CD14-positive monocyte (primary cell): ENCODE data around the gene MRS2. TPM values are rescaled to one million over a fixed set of nuclear protein-coding genes. Genes with fewer than 3 reads are reported as not detected.
A peak's percentile ranks its signal among the peaks of the same experiment; 100 is the strongest.

ENCODE experiments used
- DNase-seq, 3 donors: peaks; one replicate each; pipeline ENCODE4 v3.0.0-alpha.2; 2011 to 2022
- H2AFZ ChIP-seq: 2 replicates; pipeline ENCODE4 v1.6.0; 2012; ENCODE audit warnings: mild to moderate bottlenecking, low read depth, low read length, inconsistent platforms; ENCODE audit not compliant: insufficient read depth, poor library complexity, severe bottlenecking
- H3K27ac ChIP-seq, 2 donors: 1 replicate in 1 of 2; 2 replicates in 1 of 2; pipeline ENCODE4 v1.5.1; 2012 to 2013; ENCODE audit warnings: low read length in 2 of 2, control low read depth in 1 of 2, inconsistent platforms in 1 of 2, low read depth in 1 of 2, mild to moderate bottlenecking in 1 of 2
- H3K27me3 ChIP-seq, 2 donors: one replicate each; pipeline versions ENCODE4 v1.6.0 to v1.6.1; 2011 to 2013; ENCODE audit warnings: low read length in 2 of 2; ENCODE audit not compliant: control insufficient read depth in 2 of 2, insufficient read depth in 2 of 2
- H3K36me3 ChIP-seq, 2 donors: replicated peaks in 1 of 2; 1 replicate in 1 of 2; 2 replicates in 1 of 2; pipeline versions ENCODE4 v1.5.1 to v1.6.1; 2012 to 2013; ENCODE audit warnings: low read length in 2 of 2, control low read depth in 1 of 2, inconsistent platforms in 1 of 2, mild to moderate bottlenecking in 1 of 2; ENCODE audit not compliant: insufficient read depth in 2 of 2, control insufficient read depth in 1 of 2
- H3K4me1 ChIP-seq, 2 donors: 1 replicate in 1 of 2; 2 replicates in 1 of 2; pipeline versions ENCODE4 v1.5.1 to v1.6.1; 2012 to 2013; ENCODE audit warnings: low read length in 2 of 2, control low read depth in 1 of 2, inconsistent platforms in 1 of 2, mild to moderate bottlenecking in 1 of 2, moderate library complexity in 1 of 2; ENCODE audit not compliant: insufficient read depth in 2 of 2, control insufficient read depth in 1 of 2
- H3K4me2 ChIP-seq: replicated peaks from 2 replicates; pipeline ENCODE3; 2012; ENCODE audit warnings: low read length, moderate library complexity, mild to moderate bottlenecking; ENCODE audit not compliant: poor library complexity, severe bottlenecking; ENCODE audit errors: extremely low read depth
- H3K4me3 ChIP-seq, 3 experiments: fragments of 200-600 bp in 1 of 3; sonication (generic) in 1 of 3; replicated peaks in 1 of 3; 1 replicate in 2 of 3; 2 replicates in 1 of 3; pipeline ENCODE4 v1.5.1; 2011 to 2013; ENCODE audit warnings: low read length in 3 of 3, mild to moderate bottlenecking in 3 of 3, control low read depth in 2 of 3, low read depth in 2 of 3, inconsistent platforms in 1 of 3, moderate library complexity in 1 of 3
- H3K79me2 ChIP-seq: 2 replicates; pipeline ENCODE4 v1.6.0; 2012; ENCODE audit warnings: mild to moderate bottlenecking, control low read depth, inconsistent platforms, low read length, moderate library complexity; ENCODE audit not compliant: insufficient read depth
- H3K9ac ChIP-seq: 2 replicates; pipeline ENCODE4 v1.6.0; 2017; ENCODE audit warnings: low read length, mild to moderate bottlenecking; ENCODE audit not compliant: insufficient read depth, poor library complexity, severe bottlenecking
- H3K9me3 ChIP-seq, 2 donors: replicated peaks in 1 of 2; 1 replicate in 1 of 2; 2 replicates in 1 of 2; pipeline versions ENCODE4 v1.5.1 to v1.6.1; 2012 to 2013; ENCODE audit warnings: low read length in 2 of 2, control low read depth in 1 of 2; ENCODE audit not compliant: control insufficient read depth in 1 of 2, insufficient read depth in 1 of 2
- H4K20me1 ChIP-seq: 2 replicates; pipeline ENCODE4 v1.6.0; 2012; ENCODE audit warnings: mild to moderate bottlenecking, low read length, control low read depth, moderate library complexity; ENCODE audit not compliant: insufficient read depth
- H3K27ac Mint-ChIP-seq, 7 donors: one replicate each; pipeline ENCODE4 v1.8.0; 2020; ENCODE audit warnings: mild to moderate bottlenecking in 7 of 7, mixed read lengths in 7 of 7, moderate library complexity in 6 of 7, inconsistent platforms in 2 of 7
- H3K27me3 Mint-ChIP-seq, 3 donors: one replicate each; pipeline ENCODE4 v1.8.0; 2021 to 2022; ENCODE audit warnings: low read depth in 3 of 3, mild to moderate bottlenecking in 3 of 3, mixed read lengths in 3 of 3, moderate library complexity in 3 of 3, inconsistent platforms in 1 of 3
- H3K36me3 Mint-ChIP-seq, 2 donors: one replicate each; pipeline ENCODE4 v1.8.0; 2020; ENCODE audit warnings: mixed read lengths in 2 of 2, inconsistent platforms in 1 of 2, mild to moderate bottlenecking in 1 of 2
- H3K4me1 Mint-ChIP-seq: one replicate; pipeline ENCODE4 v1.8.0; 2020; ENCODE audit warnings: mild to moderate bottlenecking, mixed read lengths
- H3K4me3 Mint-ChIP-seq, 2 donors: one replicate each; pipeline ENCODE4 v1.8.0; 2020; ENCODE audit warnings: mild to moderate bottlenecking in 2 of 2, mixed read lengths in 2 of 2, moderate library complexity in 1 of 2
- H3K9me3 Mint-ChIP-seq, 7 donors: one replicate each; pipeline ENCODE4 v1.8.0; 2020 to 2022; ENCODE audit warnings: mixed read lengths in 7 of 7, mild to moderate bottlenecking in 6 of 7, moderate library complexity in 6 of 7, inconsistent platforms in 2 of 7
- CTCF ChIP-seq: fragments of 200-600 bp; IDR thresholded peaks from one replicate; pipeline ENCODE4 v1.8.0; 2022; ENCODE audit warnings: antibody characterized with exemption, mild to moderate bottlenecking
- WGBS: methylation state at CpG from one replicate; pipeline ENCODE4 v1.1.5; 2013; ENCODE audit warnings: missing lambda C conversion rate; ENCODE audit not compliant: insufficient coverage; 5-methylcytosine and 5-hydroxymethylcytosine counted together
- intact Hi-C, 2 donors: fragments of 100-400 bp; cut with micrococcal nuclease; formaldehyde crosslinking; loops; one replicate each; pipeline versions ENCODE4 v1.15.0 to v1.15.1; 2023
- polyA plus RNA-seq, 3 donors: library from polyadenylated mRNA; depleted of rRNA in 1 of 3; unstranded in 2 of 3; stranded (reverse) in 1 of 3; fragments of 300-500 nt in 2 of 3; fragments of >200 nt in 1 of 3; fragmentation: Illumina TruSeq in 2 of 3; gene quantifications; 1 replicate in 2 of 3; 2 replicates in 1 of 3; pipeline ENCODE4 v1.2.3, GENCODE V29; 2012 to 2021

Gene MRS2
- polyA plus RNA-seq, 3 donors: 8.6 to 21.0 (median 19.3) TPM

DNA sequence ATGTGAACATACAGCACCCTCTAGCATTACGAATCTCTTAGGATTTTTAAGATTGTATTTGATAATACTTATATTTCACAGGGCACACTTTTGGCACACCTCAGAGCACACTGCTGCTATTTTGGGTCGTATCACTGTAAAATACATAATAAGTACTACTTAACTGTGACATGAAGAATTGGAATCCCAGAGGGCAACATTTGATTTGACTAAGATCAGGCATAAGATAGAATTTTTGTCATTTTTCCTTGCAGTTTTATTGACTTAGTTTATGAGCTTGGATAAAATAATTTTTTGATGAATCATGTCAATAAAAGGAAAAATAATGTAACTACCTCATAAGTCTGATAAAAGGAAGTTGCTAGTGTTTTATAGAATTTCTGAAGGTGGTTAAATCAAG is 22.4 kb downstream of the MRS2 start:
- Histone ChIP-seq H3K36me3 (peaks cover 67 to 71% of the 10 kb centered on the region in 2 donors), H3K4me2 (no peak overlapping the region)
- intact Hi-C loops: no loop called here

GRCh38 chr6:24426729-24427446 is 24.2 kb downstream of the MRS2 start:
- intact Hi-C loops: no loop called here
- no peak overlapping the region for H2AFZ ChIP-seq
- no peak overlapping the region for H3K4me2 ChIP-seq
- TF ChIP-seq CTCF: no peak
- Mint-ChIP-seq H3K36me3 (peaks cover 45% of the 10 kb centered on the region in 2 donors), H3K9me3 (no peaks in the 10 kb centered on the region), H3K27ac (no peak overlapping the region), H3K27me3 (no peaks in the 10 kb centered on the region), H3K4me3 (no peak overlapping the region), H3K4me1 (peaks cover 16% of the 10 kb centered on the region)
- H3K27me3 ChIP-seq: no peaks in the 10 kb centered on the region
- no peak overlapping the region for H3K4me3 ChIP-seq
- H3K79me2 ChIP-seq: no peaks in the 10 kb centered on the region
- H3K36me3 ChIP-seq: peaks cover 49 to 53% of the 10 kb centered on the region in 2 donors
- H3K9ac ChIP-seq: no peak overlapping the region
- DNase-seq: no peak
- no peaks in the 10 kb centered on the region for H3K9me3 ChIP-seq
- WGBS: 94% methylated on average over 5 of the region's 10 CpGs
- H3K27ac ChIP-seq: no peak overlapping the region
- H3K4me1 ChIP-seq: peaks cover 10 to 11% of the 10 kb centered on the region in 2 donors
- H4K20me1 ChIP-seq: no peaks in the 10 kb centered on the region

More for the DNA sequence above, 22.4 kb downstream of the MRS2 start:
- peaks cover 16% of the 10 kb centered on the region for H3K4me1 Mint-ChIP-seq
- Histone ChIP-seq H3K4me3 (no peak overlapping the region), H3K27me3 (no peaks in the 10 kb centered on the region), H3K4me1 (peaks cover 10 to 11% of the 10 kb centered on the region in 2 donors), H3K79me2 (no peaks in the 10 kb centered on the region), H3K9me3 (no peaks in the 10 kb centered on the region), H3K9ac (no peak overlapping the region), H4K20me1 (no peaks in the 10 kb centered on the region), H2AFZ (no peak overlapping the region), H3K27ac (peak overlapping the region in 1 of 2 donors; percentile 5)
- H3K9me3 Mint-ChIP-seq: no peaks in the 10 kb centered on the region
- peak overlapping the region in 3 of 7 donors; percentile 1 to 18 (median 7) for H3K27ac Mint-ChIP-seq
- no CpG with 5 or more reads among the region's 2 CpGs for WGBS
- H3K27me3 Mint-ChIP-seq: no peaks in the 10 kb centered on the region
- no peak for TF ChIP-seq CTCF
- no peak overlapping the region for H3K4me3 Mint-ChIP-seq
- DNase-seq: no peak
- peaks cover 53 to 55% of the 10 kb centered on the region in 2 donors for H3K36me3 Mint-ChIP-seq
